B cell (primary cell): ENCODE results near the gene ZBTB6. TPM values are rescaled to one million over a fixed set of nuclear protein-coding genes. Genes with fewer than 3 reads are reported as not detected.

Experiments
- ATAC-seq: fragments of 200-7000 bp; cut with Tn5 transposase; one replicate; pipeline ENCODE4 v1.10.0; 2021; ENCODE audit warnings: low read depth, mild to moderate bottlenecking, moderate number of reproducible peaks, moderate library complexity
- CTCF ChIA-PET: fragments of 350-600 bp; sonication (Branson Sonifier 250); formaldehyde crosslinking; loops from one replicate; lab custom pipeline; 2021; ENCODE audit warnings: antibody characterized with exemption, inconsistent platforms; lab: Charles Lee
- POLR2A ChIA-PET: fragments of 350-600 bp; sonication (Branson Sonifier 250); formaldehyde crosslinking; loops from one replicate; lab custom pipeline; 2021; ENCODE audit warnings: antibody characterized with exemption; lab: Charles Lee
- DNase-seq: peaks from one replicate; pipeline ENCODE4 v3.0.0; 2013
- H2AFZ ChIP-seq: 2 replicates; pipeline ENCODE4 v1.6.1; 2012; ENCODE audit warnings: mild to moderate bottlenecking, low read depth, low read length; ENCODE audit not compliant: insufficient read depth, poor library complexity, severe bottlenecking
- H3K27ac ChIP-seq, 2 donors: 1 replicate in 1 of 2; 2 replicates in 1 of 2; pipeline ENCODE4 v1.5.1; 2012 to 2013; ENCODE audit warnings: low read length in 2 of 2, mild to moderate bottlenecking in 2 of 2, moderate library complexity in 1 of 2
- H3K27me3 ChIP-seq, 4 experiments: fragments of 200-600 bp in 1 of 4; sonication (generic) in 1 of 4; replicated peaks in 1 of 4; 1 replicate in 2 of 4; 2 replicates in 2 of 4; pipeline versions ENCODE4 v1.6.1 to v1.7.0; 2013 to 2016; ENCODE audit warnings: low read length in 3 of 4, mild to moderate bottlenecking in 2 of 4, mixed read lengths in 1 of 4, moderate library complexity in 1 of 4; ENCODE audit not compliant: insufficient read depth in 4 of 4, control insufficient read depth in 3 of 4; ENCODE audit errors: control extremely low read depth in 1 of 4
- H3K36me3 ChIP-seq, 2 experiments: replicated peaks in 1 of 2; 1 replicate in 1 of 2; 2 replicates in 1 of 2; pipeline versions ENCODE4 v1.6.1 to v1.7.1; 2013; ENCODE audit warnings: low read length in 1 of 2; ENCODE audit not compliant: insufficient read depth in 2 of 2, control insufficient read depth in 1 of 2; ENCODE audit errors: control extremely low read depth in 1 of 2, extremely low read depth in 1 of 2
- H3K4me1 ChIP-seq, 2 donors: fragments of 200-600 bp in 1 of 2; sonication (generic) in 1 of 2; 1 replicate in 1 of 2; 2 replicates in 1 of 2; pipeline versions ENCODE4 v1.5.1 to v1.6.1; 2013 to 2017; ENCODE audit warnings: low read length in 2 of 2; ENCODE audit not compliant: control insufficient read depth in 2 of 2, insufficient read depth in 2 of 2
- H3K4me2 ChIP-seq: replicated peaks from 2 replicates; pipeline ENCODE3; 2012; ENCODE audit warnings: mild to moderate bottlenecking, low read depth, low read length; ENCODE audit not compliant: poor library complexity, severe bottlenecking
- H3K4me3 ChIP-seq, 5 experiments: fragments of 200-600 bp in 1 of 5; sonication (generic) in 1 of 5; 1 replicate in 3 of 5; 2 replicates in 2 of 5; pipeline versions ENCODE4 v1.5.1 to v1.7.0; 2011 to 2016; ENCODE audit warnings: low read length in 4 of 5, mild to moderate bottlenecking in 4 of 5, low read depth in 2 of 5, control low read depth in 1 of 5, moderate library complexity in 1 of 5; ENCODE audit not compliant: insufficient read depth in 1 of 5; ENCODE audit errors: control extremely low read depth in 1 of 5, extremely low read depth in 1 of 5
- H3K79me2 ChIP-seq: fragments of 200-600 bp; sonication (generic); one replicate; pipeline ENCODE4 v1.6.0; 2016; ENCODE audit warnings: low read length; ENCODE audit not compliant: control insufficient read depth, insufficient read depth
- H3K9ac ChIP-seq: fragments of 200-600 bp; sonication (generic); 2 replicates; pipeline ENCODE4 v1.6.1; 2017; ENCODE audit warnings: mild to moderate bottlenecking, low read length, moderate library complexity
- H3K9me3 ChIP-seq, 3 donors: one replicate each; pipeline versions ENCODE4 v1.6.1 to v1.7.1; 2013; ENCODE audit warnings: low read length in 2 of 3; ENCODE audit not compliant: control insufficient read depth in 2 of 3, insufficient read depth in 1 of 3; ENCODE audit errors: control extremely low read depth in 1 of 3
- H4K20me1 ChIP-seq: 2 replicates; pipeline ENCODE4 v1.6.0; 2012; ENCODE audit warnings: mild to moderate bottlenecking, low read length; ENCODE audit not compliant: insufficient read depth, control insufficient read depth, poor library complexity, severe bottlenecking
- H3K27ac Mint-ChIP-seq: one replicate; pipeline ENCODE4 v1.8.0; 2021; ENCODE audit warnings: mixed read lengths
- H3K27me3 Mint-ChIP-seq: one replicate; pipeline ENCODE4 v1.8.0; 2021; ENCODE audit warnings: mixed read lengths
- H3K4me1 Mint-ChIP-seq: one replicate; pipeline ENCODE4 v1.8.0; 2021; ENCODE audit warnings: mixed read lengths
- H3K4me3 Mint-ChIP-seq: one replicate; pipeline ENCODE4 v1.8.0; 2021; ENCODE audit warnings: mixed read lengths
- H3K9me3 Mint-ChIP-seq: one replicate; pipeline ENCODE4 v1.8.0; 2022; ENCODE audit warnings: mixed read lengths; ENCODE audit not compliant: insufficient read depth
- CTCF ChIP-seq: fragments of 200-600 bp; IDR thresholded peaks from one replicate; pipeline ENCODE4 v1.8.0; 2022; ENCODE audit warnings: antibody characterized with exemption, mild to moderate bottlenecking
- EZH2 ChIP-seq: IDR thresholded peaks from 2 replicates; pipeline ENCODE4 v1.6.1; 2012; ENCODE audit warnings: borderline replicate concordance, low read depth, mild to moderate bottlenecking, moderate library complexity, low read length; ENCODE audit not compliant: insufficient read depth, poor library complexity, severe bottlenecking
- WGBS: methylation state at CpG from one replicate; pipeline ENCODE4 v1.1.5; 2013; ENCODE audit warnings: missing lambda C conversion rate; ENCODE audit not compliant: insufficient coverage; 5-methylcytosine and 5-hydroxymethylcytosine counted together
- intact Hi-C: fragments of 100-400 bp; cut with micrococcal nuclease; formaldehyde crosslinking; loops from one replicate; pipeline ENCODE4 v1.10.0; 2022
- polyA plus RNA-seq: library from polyadenylated mRNA; depleted of rRNA; stranded (reverse); fragments of >200 nt; gene quantifications from 2 replicates; pipeline ENCODE4 v1.2.3, GENCODE V29; 2012
- total RNA-seq, 2 donors: library from RNA; stranded (reverse); fragments of 120-200 nt in 1 of 2; gene quantifications; 1 replicate in 1 of 2; 2 replicates in 1 of 2; pipeline versions ENCODE4 v1.2.3 to v1.2.4, GENCODE V29; 2013 to 2022

The ZBTB6 gene
- total and polyA plus RNA-seq, 2 donors (not counting 1 experiment from before 2014, with no cell fraction given) = 1.3 to 19.9 TPM

GRCh38 chr9:122950263-122950662, 37.1 kb upstream of the ZBTB6 start:
- intact Hi-C loops = no loop called here
- Histone ChIP-seq H3K4me2 (no peak overlapping the region), H3K27ac (no peak overlapping the region), H4K20me1 (peaks cover 53% of the 10 kb centered on the region), H3K4me3 (no peak overlapping the region), H3K79me2 (peaks cover 97% of the 10 kb centered on the region), H3K4me1 (no peaks in the 10 kb centered on the region), H3K9ac (no peak overlapping the region), H3K9me3 (no peaks in the 10 kb centered on the region), H3K36me3 (no peaks in the 10 kb centered on the region), H2AFZ (no peak overlapping the region), H3K27me3 (no peaks in the 10 kb centered on the region)
- H3K9me3 Mint-ChIP-seq = no peaks in the 10 kb centered on the region
- peaks cover 38% of the 10 kb centered on the region for H3K4me1 Mint-ChIP-seq
- H3K4me3 Mint-ChIP-seq = no peak overlapping the region
- ATAC-seq = no peak
- no CpG with 5 or more reads among the region's 3 CpGs for WGBS
- CTCF ChIA-PET = no interaction called here
- POLR2A ChIA-PET = no interaction called here
- DNase-seq = no peak
- no peaks in the 10 kb centered on the region for H3K27me3 Mint-ChIP-seq
- TF ChIP-seq EZH2 = no peak
- TF ChIP-seq CTCF = no peak
- H3K27ac Mint-ChIP-seq = no peak overlapping the region

- ATAC-seq = no peak
- Histone ChIP-seq H3K4me3 (no peak overlapping the region), H4K20me1 (peaks cover 59% of the 10 kb centered on the region), H3K27me3 (no peaks in the 10 kb centered on the region), H3K79me2 (peaks cover 97% of the 10 kb centered on the region), H3K36me3 (no peaks in the 10 kb centered on the region), H3K4me1 (no peaks in the 10 kb centered on the region), H2AFZ (no peak overlapping the region), H3K27ac (no peak overlapping the region), H3K9me3 (no peaks in the 10 kb centered on the region), H3K4me2 (no peak overlapping the region), H3K9ac (no peak overlapping the region)
- TF ChIP-seq CTCF (no peak), EZH2 (no peak)
- H3K4me3 Mint-ChIP-seq = no peak overlapping the region
- peaks cover 37% of the 10 kb centered on the region for H3K4me1 Mint-ChIP-seq
- ChIA-PET POLR2A (interaction anchor here (0.7 kb wide), 1 partner anchor 154 kb away, joined by 9 read pairs; no protein-coding TSS in a partner anchor), CTCF (no interaction called here)
- no peak for DNase-seq
- H3K27ac Mint-ChIP-seq = no peak overlapping the region
- H3K27me3 Mint-ChIP-seq = no peaks in the 10 kb centered on the region
- intact Hi-C loops = loop anchor here (10.0 kb wide), 1 partner anchor 685 kb away; the partner anchor contains the start of genes MRRF and RBM18
- H3K9me3 Mint-ChIP-seq = no peaks in the 10 kb centered on the region
- 100% methylated on average over 1 of the region's 1 CpG for WGBS
Observed at GRCh38 chr9:122949696-122950095, 36.6 kb upstream of the ZBTB6 start.
